Bladder microvascular endothelial cell (primary cell): ENCODE data around the gene KRTAP5-2. TPM values are rescaled to one million over a fixed set of nuclear protein-coding genes. Genes with fewer than 3 reads are reported as not detected.

ENCODE experiments used
- total RNA-seq: library from RNA; depleted of rRNA; stranded (reverse); fragments of >200 nt; gene quantifications from 2 replicates; pipeline ENCODE4 v1.2.3, GENCODE V29; 2014

KRTAP5-2 gene
- total RNA-seq, result not detected in 2 replicates

DNA sequence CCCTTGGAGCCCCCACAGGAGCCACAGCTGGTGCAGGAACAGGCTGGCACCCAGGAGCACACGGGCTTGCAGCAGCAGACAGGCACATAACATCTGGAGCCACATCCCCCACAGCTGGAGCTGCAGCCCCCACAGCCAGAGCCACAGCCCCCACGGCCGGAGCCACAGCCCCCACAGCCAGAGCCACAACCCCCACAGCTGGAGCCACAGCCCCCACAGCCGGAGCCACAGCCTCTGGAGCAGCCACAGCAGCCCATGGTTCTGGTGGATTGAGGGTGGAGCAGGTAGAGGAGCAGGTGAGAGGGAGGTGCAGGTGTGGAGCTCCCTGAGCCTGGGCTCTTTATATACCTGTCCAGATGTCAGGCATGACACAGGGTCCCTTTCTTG, at the start of gene KRTAP5-2:
KRTAP5-2 (minus strand) TSS at position 301 of the 387 bp plus-strand sequence; CDS start at position 257, 44 bp downstream.

DNA sequence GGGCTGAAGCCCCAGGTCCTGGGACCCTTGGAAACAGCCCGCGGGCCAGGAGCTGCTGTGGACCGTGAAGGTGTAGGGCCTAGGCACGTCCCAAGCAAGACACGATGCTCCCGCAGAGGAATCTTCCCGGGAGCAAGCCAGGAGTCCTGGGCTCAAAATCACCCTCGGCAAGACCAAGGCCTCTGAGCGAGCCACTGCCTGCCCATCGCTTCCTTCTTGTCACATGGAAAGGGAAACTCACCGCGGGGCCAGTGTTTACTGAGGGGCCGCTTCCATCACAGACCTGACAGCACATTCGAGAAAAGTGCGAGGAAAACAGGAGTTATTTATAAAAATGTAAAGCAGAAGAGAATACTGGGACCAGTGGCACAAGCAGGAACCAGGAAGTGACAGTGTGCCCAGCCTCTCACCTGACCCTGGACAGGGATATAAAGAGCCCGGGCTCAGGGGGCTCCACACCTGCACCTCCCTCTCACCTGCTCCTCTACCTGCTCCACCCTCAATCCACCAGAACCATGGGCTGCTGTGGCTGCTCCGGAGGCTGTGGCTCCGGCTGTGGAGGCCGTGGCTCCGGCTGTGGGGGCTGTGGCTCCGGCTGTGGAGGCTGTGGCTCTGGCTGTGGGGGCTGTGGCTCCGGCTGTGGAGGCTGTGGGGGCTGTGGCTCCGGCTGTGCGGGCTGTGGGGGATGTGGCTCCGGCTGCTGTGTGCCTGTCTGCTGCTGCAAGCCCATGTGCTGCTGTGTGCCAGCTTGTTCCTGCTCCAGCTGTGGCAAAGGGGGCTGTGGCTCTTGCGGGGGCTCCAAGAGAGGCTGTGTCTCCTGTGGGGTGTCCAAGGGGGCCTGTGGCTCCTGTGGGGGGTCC, 31.5 kb upstream of the KRTAP5-2 start, which contains the start of gene KRTAP5-5:
KRTAP5-5 (plus strand) TSS at position 450 of the 860 bp plus-strand sequence; CDS start at position 516, 66 bp downstream.

GRCh38 chr11:1622086-1622485, 24.0 kb upstream of the KRTAP5-2 start, which contains the start of gene KRTAP5-4:
Gene KRTAP5-4 (minus strand): TSS chr11:1622138. CDS start chr11:1622093, 45 bp downstream.

GRCh38 chr11:1608363-1608762, 10.3 kb upstream of the KRTAP5-2 start, which contains the start of gene KRTAP5-3:
Gene KRTAP5-3 (minus strand): TSS chr11:1608463. CDS start chr11:1608385, 78 bp downstream.

GRCh38 chr11:1584661-1585370, 13.3 kb downstream of the KRTAP5-2 start, which contains the start of gene KRTAP5-1:
Gene KRTAP5-1 (minus strand): TSS chr11:1585283. CDS start chr11:1585249, 34 bp downstream.

GRCh38 chr11:1572197-1573076, 25.7 kb downstream of the KRTAP5-2 start, which contains the start of gene DUSP8:
Gene DUSP8 (minus strand): TSS chr11:1572271. CDS start chr11:1565826, 6,445 bp downstream.

Other genes with a start within 250 kb of the KRTAP5-2 start
- gene BRSK2, start 208.4 kb downstream of the KRTAP5-2 start, total RNA-seq, result under 0.01 and 1.4 TPM in 2 replicates
- gene MOB2, start 111.5 kb downstream of the KRTAP5-2 start, total RNA-seq, result 37.7 and 52.6 TPM in 2 replicates
- gene DUSP8, start 26.0 kb downstream of the KRTAP5-2 start, total RNA-seq, result 0.32 and 1.8 TPM in 2 replicates
- not detected in 2 replicates for gene KRTAP5-1, start 13.0 kb downstream of the KRTAP5-2 start, total RNA-seq
- gene KRTAP5-3, start 10.2 kb upstream of the KRTAP5-2 start, total RNA-seq, result not detected in 2 replicates
- gene KRTAP5-4, start 23.8 kb upstream of the KRTAP5-2 start, total RNA-seq, result not detected in 2 replicates
- not detected in 2 replicates for gene KRTAP5-5, start 31.5 kb upstream of the KRTAP5-2 start, total RNA-seq
- gene KRTAP5-6, start 98.9 kb upstream of the KRTAP5-2 start, total RNA-seq, result not detected in 2 replicates
- 0.25 TPM in 1 of 2 replicates, not detected in the other for gene IFITM10, start 152.3 kb upstream of the KRTAP5-2 start, total RNA-seq
- 74.3 and 690 TPM in 2 replicates for gene CTSD, start 165.6 kb upstream of the KRTAP5-2 start, total RNA-seq
- gene SYT8, start 236.7 kb upstream of the KRTAP5-2 start, total RNA-seq, result 0.06 TPM in 1 of 2 replicates, not detected in the other
- gene TNNI2, start 240.7 kb upstream of the KRTAP5-2 start, total RNA-seq, result not detected in 2 replicates